GM19238 (cell line): ENCODE measurements around the gene C12orf75.
"Not testable (repeated sequence)": the region's sequence is repeated elsewhere in the genome, so short reads cannot be mapped to it uniquely, and the experiment has no call there.

Experiments
- DNase-seq: peaks from one replicate; pipeline ENCODE4 v3.0.0; 2011; ENCODE audit warnings: low spot score; ENCODE audit not compliant: insufficient read length

Gene C12orf75

GRCh38 chr12:105309384-105309783 is 21.1 kb upstream of the C12orf75 start:
- not testable (repeated sequence) for DNase-seq

- not testable (repeated sequence) for DNase-seq
Measured at GRCh38 chr12:105310476-105311085, 19.9 kb upstream of the C12orf75 start.

- not testable (repeated sequence) for DNase-seq
Measured at GRCh38 chr12:105311936-105312335, 18.6 kb upstream of the C12orf75 start.

- not testable (repeated sequence) for DNase-seq
Measured at GRCh38 chr12:105313755-105314154, 16.7 kb upstream of the C12orf75 start.

- DNase-seq: no peak
Measured at GRCh38 chr12:105315130-105315529, 15.4 kb upstream of the C12orf75 start.

- DNase-seq: no peak
Measured at GRCh38 chr12:105315726-105316125, 14.8 kb upstream of the C12orf75 start.

- DNase-seq: no peak
Measured at GRCh38 chr12:105316931-105317852, 13.3 kb upstream of the C12orf75 start.

GRCh38 chr12:105317942-105318621 is 12.4 kb upstream of the C12orf75 start:
- DNase-seq: no peak

- DNase-seq: no peak
Measured at GRCh38 chr12:105318651-105319483, 11.6 kb upstream of the C12orf75 start.

- no peak for DNase-seq
Measured at GRCh38 chr12:105319691-105320209, 10.7 kb upstream of the C12orf75 start.

- DNase-seq: no peak
Measured at GRCh38 chr12:105321125-105321524, 9.4 kb upstream of the C12orf75 start.

- DNase-seq: no peak
Measured at GRCh38 chr12:105322070-105322469, 8.4 kb upstream of the C12orf75 start.

GRCh38 chr12:105324704-105325103 is 5.8 kb upstream of the C12orf75 start:
- no peak for DNase-seq

- no peak for DNase-seq
Measured at GRCh38 chr12:105325117-105325516, 5.4 kb upstream of the C12orf75 start.

- no peak for DNase-seq
Measured at GRCh38 chr12:105329926-105330282, 587 bp upstream of the C12orf75 start.

GRCh38 chr12:105330931-105331804 is 677 bp downstream of the C12orf75 start:
- DNase-seq: peak; percentile 14

- no peak for DNase-seq
Measured at GRCh38 chr12:105331805-105332251, 1.3 kb downstream of the C12orf75 start.

GRCh38 chr12:105332286-105332685 is 1.8 kb downstream of the C12orf75 start:
- DNase-seq: not testable (repeated sequence)

- DNase-seq: no peak
Measured at GRCh38 chr12:105332925-105333324, 2.4 kb downstream of the C12orf75 start.

- no peak for DNase-seq
Measured at GRCh38 chr12:105334001-105334400, 3.5 kb downstream of the C12orf75 start.
